Transverse colon (tissue), 4 donors: Measurements from ENCODE around the gene APOB.

Experiments used
- CTCF ChIP-seq, 5 experiments: fragments of 200-600 bp in 3 of 5; fragments of 450-650 bp in 2 of 5; sonication (generic) in 3 of 5; IDR thresholded peaks; 1 replicate in 2 of 5; 2 replicates in 3 of 5; pipeline ENCODE4 v1.5.1; 2016 to 2017; ENCODE audit warnings: antibody characterized with exemption in 5 of 5, inconsistent platforms in 3 of 5, mild to moderate bottlenecking in 2 of 5, moderate library complexity in 1 of 5
- EP300 ChIP-seq: sonication (generic); formaldehyde crosslinking; IDR thresholded peaks from one replicate; pipeline ENCODE4 v1.6.1; 2017; ENCODE audit warnings: antibody characterized with exemption, low read depth
- POLR2A ChIP-seq: fragments of 450-650 bp; IDR thresholded peaks from one replicate; pipeline ENCODE4 v1.6.1; 2016; ENCODE audit warnings: antibody characterized with exemption, mild to moderate bottlenecking, moderate library complexity
- POLR2AphosphoS5 ChIP-seq, 3 donors: sonication (generic); formaldehyde crosslinking; IDR thresholded peaks; one replicate each; pipeline ENCODE4 v1.6.1; 2016; ENCODE audit warnings: antibody characterized with exemption in 3 of 3

GRCh38 chr2:21021430-21021829 lies 22.4 kb downstream of the APOB start:
- no peak for TF ChIP-seq CTCF (IDR thresholded peaks at IDR 0.05)
- TF ChIP-seq POLR2A, result no peak
- no peak for TF ChIP-seq POLR2AphosphoS5 (IDR thresholded peaks at IDR 0.05)
- TF ChIP-seq EP300, result no peak
